ENCODE data around the gene CEP41. TPM values are rescaled to one million over a fixed set of nuclear protein-coding genes. Genes with fewer than 3 reads are reported as not detected.

The CEP41 gene
- total and polyA plus RNA-seq, 2 experiments from 2014 or later, result 5.5 to 17.2 TPM

DNA sequence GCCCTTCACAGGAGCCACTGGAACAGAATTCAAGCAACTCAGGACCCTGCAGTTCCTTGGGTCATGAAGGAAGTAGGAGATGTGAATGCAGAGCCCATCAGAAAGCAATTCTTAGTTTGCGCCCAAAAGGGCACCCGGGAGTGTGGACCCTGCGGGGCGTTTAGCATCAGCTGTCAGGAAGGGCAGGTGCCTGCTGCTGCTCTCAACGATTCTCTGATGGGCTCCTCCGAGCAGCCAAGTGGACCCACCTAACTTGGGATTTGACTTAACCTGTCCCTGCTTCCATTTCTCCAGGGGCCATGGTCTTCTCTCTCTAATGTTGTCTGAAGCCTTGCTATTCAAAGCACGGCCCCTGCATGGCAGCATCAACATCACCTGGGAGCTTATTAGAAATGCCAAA lies 79.1 kb downstream of the CEP41 start:
- no peaks in the 10 kb centered on the region for H3K27me3 ChIP-seq
- no peak overlapping the region for H3K4me2 ChIP-seq
- no peak for DNase-seq (ENCODE audit: low spot score)
- WGBS (ENCODE audit: low lambda C conversion rate, missing lambda C conversion rate), result 94% methylated on average over 7 of the region's 7 CpGs
- no peaks in the 10 kb centered on the region for H3K9me2 ChIP-seq (replicated peaks; ENCODE audit: insufficient read depth)
- no peaks in the 10 kb centered on the region for H3K9me3 ChIP-seq (ENCODE audit: low read depth)
- no peak for TF ChIP-seq EZH2phosphoT487 (IDR thresholded peaks at IDR 0.05; ENCODE audit: low read depth, severe bottlenecking, unreplicated experiment)
- TF ChIP-seq, protein P1, sequence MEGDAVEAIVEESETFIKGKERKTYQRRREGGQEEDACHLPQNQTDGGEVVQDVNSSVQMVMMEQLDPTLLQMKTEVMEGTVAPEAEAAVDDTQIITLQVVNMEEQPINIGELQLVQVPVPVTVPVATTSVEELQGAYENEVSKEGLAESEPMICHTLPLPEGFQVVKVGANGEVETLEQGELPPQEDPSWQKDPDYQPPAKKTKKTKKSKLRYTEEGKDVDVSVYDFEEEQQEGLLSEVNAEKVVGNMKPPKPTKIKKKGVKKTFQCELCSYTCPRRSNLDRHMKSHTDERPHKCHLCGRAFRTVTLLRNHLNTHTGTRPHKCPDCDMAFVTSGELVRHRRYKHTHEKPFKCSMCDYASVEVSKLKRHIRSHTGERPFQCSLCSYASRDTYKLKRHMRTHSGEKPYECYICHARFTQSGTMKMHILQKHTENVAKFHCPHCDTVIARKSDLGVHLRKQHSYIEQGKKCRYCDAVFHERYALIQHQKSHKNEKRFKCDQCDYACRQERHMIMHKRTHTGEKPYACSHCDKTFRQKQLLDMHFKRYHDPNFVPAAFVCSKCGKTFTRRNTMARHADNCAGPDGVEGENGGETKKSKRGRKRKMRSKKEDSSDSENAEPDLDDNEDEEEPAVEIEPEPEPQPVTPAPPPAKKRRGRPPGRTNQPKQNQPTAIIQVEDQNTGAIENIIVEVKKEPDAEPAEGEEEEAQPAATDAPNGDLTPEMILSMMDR (IDR thresholded peaks at IDR 0.05; ENCODE audit: poor library complexity), result no peak
- TF ChIP-seq EZH2 (IDR thresholded peaks at IDR 0.05; ENCODE audit: borderline replicate concordance), result no peak
- H3K36me3 ChIP-seq (replicated peaks; ENCODE audit: insufficient read depth, low read depth), result no peaks in the 10 kb centered on the region
- no peaks in the 10 kb centered on the region for H3K79me2 ChIP-seq
- H2AFZ ChIP-seq, result no peak overlapping the region
- no peak overlapping the region for H3K4me3 ChIP-seq
- no peaks in the 10 kb centered on the region for H4K20me1 ChIP-seq (ENCODE audit: insufficient read depth, poor library complexity, severe bottlenecking)
- peaks cover 39% of the 10 kb centered on the region for H3K4me1 ChIP-seq (ENCODE audit: insufficient read depth)
- H3K27ac ChIP-seq, result no peak overlapping the region

DNA sequence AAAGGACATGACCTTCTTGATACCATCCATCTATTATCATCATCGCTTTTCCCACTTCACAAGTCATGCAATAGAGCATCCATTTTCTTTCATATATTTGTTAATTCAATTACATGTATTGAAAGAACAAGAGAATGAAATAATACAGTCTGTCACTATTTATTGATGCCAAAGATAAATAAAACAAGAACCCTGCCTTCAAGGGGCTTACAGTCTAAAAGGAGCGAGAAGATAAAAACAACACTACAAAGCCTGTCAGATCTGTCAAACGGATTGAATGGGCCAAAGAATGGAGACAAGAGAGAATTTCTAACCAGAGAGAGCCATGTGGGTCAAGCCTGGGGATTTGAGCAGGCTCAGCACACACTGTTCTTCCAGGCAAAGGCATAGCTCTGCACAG lies 80.3 kb downstream of the CEP41 start:
- Histone ChIP-seq H3K27ac (no peak overlapping the region), H3K36me3 (replicated peaks; ENCODE audit: insufficient read depth, low read depth) (no peaks in the 10 kb centered on the region), H3K4me3 (no peak overlapping the region), H3K79me2 (no peaks in the 10 kb centered on the region), H3K9me3 (ENCODE audit: low read depth) (no peaks in the 10 kb centered on the region), H3K4me2 (no peak overlapping the region), H2AFZ (no peak overlapping the region), H3K4me1 (ENCODE audit: insufficient read depth) (peaks cover 37% of the 10 kb centered on the region), H3K9me2 (replicated peaks; ENCODE audit: insufficient read depth) (no peaks in the 10 kb centered on the region), H3K27me3 (no peaks in the 10 kb centered on the region), H4K20me1 (ENCODE audit: insufficient read depth, poor library complexity, severe bottlenecking) (no peaks in the 10 kb centered on the region)
- no peak for DNase-seq (ENCODE audit: low spot score)
- 95% methylated on average over 3 of the region's 3 CpGs for WGBS (ENCODE audit: low lambda C conversion rate, missing lambda C conversion rate)
- TF ChIP-seq, protein P1 (IDR thresholded peaks at IDR 0.05; ENCODE audit: poor library complexity), result no peak
- TF ChIP-seq EZH2phosphoT487 (IDR thresholded peaks at IDR 0.05; ENCODE audit: low read depth, severe bottlenecking, unreplicated experiment) (no peak), EZH2 (IDR thresholded peaks at IDR 0.05; ENCODE audit: borderline replicate concordance) (no peak)

DNA sequence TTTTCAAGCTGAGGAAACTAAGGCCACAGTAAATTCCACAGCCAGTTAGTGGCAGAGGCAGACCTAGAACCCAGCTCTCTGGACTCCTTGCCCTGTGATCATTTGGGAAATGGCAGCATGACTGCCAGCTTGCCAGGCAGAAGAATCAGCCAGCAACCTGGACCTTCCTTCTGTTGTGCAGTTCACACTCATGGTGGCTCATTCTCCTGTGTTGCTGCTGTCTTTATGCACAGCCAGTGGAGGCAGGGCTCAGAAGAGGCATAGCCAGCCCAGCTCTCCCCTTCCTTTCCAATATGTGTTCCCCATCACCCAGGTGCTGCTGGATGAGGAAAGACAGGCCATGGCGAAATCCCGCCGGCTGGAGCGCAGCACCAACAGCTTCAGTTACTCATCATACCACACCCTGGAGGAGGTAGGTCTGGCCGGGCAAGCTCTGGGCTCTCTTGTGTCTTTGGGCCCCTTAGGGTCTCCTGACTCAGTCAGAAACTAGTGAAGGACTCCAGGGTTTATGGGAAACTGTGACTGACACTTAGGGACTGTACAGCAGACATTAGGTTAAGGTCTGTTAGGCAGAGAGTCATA lies 81.4 kb downstream of the CEP41 start:
- H3K9me3 ChIP-seq (ENCODE audit: low read depth), result no peaks in the 10 kb centered on the region
- no peaks in the 10 kb centered on the region for H3K36me3 ChIP-seq (replicated peaks; ENCODE audit: insufficient read depth, low read depth)
- H3K27me3 ChIP-seq, result no peaks in the 10 kb centered on the region
- no peak overlapping the region for H3K4me3 ChIP-seq
- no peaks in the 10 kb centered on the region for H3K9me2 ChIP-seq (replicated peaks; ENCODE audit: insufficient read depth)
- no peak overlapping the region for H3K4me2 ChIP-seq
- no peak overlapping the region for H3K27ac ChIP-seq
- no peak for DNase-seq (ENCODE audit: low spot score)
- no peaks in the 10 kb centered on the region for H3K79me2 ChIP-seq
- H4K20me1 ChIP-seq (ENCODE audit: insufficient read depth, poor library complexity, severe bottlenecking), result no peaks in the 10 kb centered on the region
- 94% methylated on average over 5 of the region's 5 CpGs for WGBS (ENCODE audit: low lambda C conversion rate, missing lambda C conversion rate)
- no peak overlapping the region for H2AFZ ChIP-seq
- TF ChIP-seq, protein P1 (IDR thresholded peaks at IDR 0.05; ENCODE audit: poor library complexity), result no peak
- TF ChIP-seq EZH2 (IDR thresholded peaks at IDR 0.05; ENCODE audit: borderline replicate concordance), result no peak
- TF ChIP-seq EZH2phosphoT487 (IDR thresholded peaks at IDR 0.05; ENCODE audit: low read depth, severe bottlenecking, unreplicated experiment), result no peak
- peaks cover 29% of the 10 kb centered on the region for H3K4me1 ChIP-seq (ENCODE audit: insufficient read depth)

Measured in hepatocyte (in vitro differentiated cells).